Dermis microvascular lymphatic vessel endothelial cell (primary cell): ENCODE results near the gene DNAJC16. TPM values are rescaled to one million over a fixed set of nuclear protein-coding genes. Genes with fewer than 3 reads are reported as not detected.
"Not testable (repeated sequence)": the region's sequence is repeated elsewhere in the genome, so short reads cannot be mapped to it uniquely, and the experiment has no call there.

Source experiments
- DNase-seq, 2 donors: peaks; one replicate each; pipeline versions ENCODE4 v3.0.0 to v3.0.0-alpha.2; 2010; ENCODE audit warnings: low read depth in 2 of 2
- total RNA-seq: library from RNA; depleted of rRNA; stranded (reverse); fragments of >200 nt; gene quantifications from 2 replicates; pipeline ENCODE4 v1.2.1, GENCODE V29; 2014

The DNAJC16 gene
- total RNA-seq: 9.1 and 11.8 TPM in 2 replicates

DNA sequence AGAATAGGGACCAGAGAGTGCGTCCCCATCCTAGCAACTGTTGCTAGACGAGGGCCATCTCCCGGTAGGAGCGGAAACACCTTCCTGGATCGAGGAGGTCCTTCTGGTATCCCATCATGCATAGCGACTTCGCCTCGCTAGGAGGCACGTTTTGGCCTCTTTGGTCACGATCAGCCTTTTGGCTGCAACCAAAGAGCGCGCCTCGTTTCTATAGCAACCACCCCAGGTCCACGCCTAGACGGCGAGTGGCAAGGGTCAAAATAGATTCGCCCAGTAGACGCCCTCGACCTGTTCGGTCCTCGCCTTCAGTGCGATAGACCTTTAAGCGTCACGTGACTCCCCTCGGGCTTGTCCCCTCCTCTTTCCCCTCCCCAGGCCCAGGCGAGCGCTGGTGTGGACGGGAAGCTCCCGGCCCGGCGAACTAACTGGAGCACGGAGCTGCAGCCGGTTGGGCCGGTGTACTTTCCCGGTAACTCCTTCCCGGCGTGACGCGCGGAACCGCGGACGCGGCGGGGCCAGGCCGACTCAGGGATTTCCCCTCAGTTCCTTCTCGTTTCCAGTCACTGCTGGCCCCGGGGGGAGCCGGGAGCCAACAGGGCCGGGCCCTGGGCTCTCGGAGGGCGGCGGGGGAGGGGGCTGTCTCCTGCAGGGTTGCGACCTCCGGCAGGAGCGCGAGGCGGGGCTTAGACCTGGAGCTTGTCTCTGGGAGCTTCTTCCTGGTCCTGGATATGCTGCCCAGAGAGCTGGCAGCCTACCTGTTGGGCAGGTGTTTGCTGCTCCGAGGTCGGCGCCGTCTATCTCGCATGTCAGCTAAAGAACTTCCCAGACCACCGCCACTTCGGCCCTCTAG lies at the start of gene DNAJC16:
Gene DNAJC16 (plus strand): TSS at position 359 of the 850 bp plus-strand sequence. CDS start 2,258 bp downstream, outside the sequence.
- DNase-seq: peak; percentile 100

DNA sequence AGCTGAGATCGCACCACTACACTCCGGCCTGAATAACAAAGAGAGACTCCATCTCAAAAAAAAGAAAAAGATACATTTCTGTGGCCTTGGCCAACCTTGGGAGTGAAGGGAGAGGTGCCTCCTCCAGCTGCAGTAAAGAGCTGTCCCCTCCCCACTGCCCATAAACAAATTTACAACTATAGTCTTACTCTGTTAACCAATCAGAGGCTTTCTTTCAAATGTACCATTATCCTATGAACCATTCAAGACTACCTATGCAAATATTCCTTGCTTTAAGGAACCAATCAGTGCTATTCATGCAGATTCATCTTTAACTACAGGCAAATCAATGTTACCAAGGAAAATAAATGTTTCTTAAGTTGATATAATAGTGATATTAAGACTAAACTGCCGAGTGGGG lies 49.7 kb upstream of the DNAJC16 start:
- no peak for DNase-seq

GRCh38 chr1:15477646-15478212 lies 48.9 kb upstream of the DNAJC16 start:
- DNase-seq: no peak

DNA sequence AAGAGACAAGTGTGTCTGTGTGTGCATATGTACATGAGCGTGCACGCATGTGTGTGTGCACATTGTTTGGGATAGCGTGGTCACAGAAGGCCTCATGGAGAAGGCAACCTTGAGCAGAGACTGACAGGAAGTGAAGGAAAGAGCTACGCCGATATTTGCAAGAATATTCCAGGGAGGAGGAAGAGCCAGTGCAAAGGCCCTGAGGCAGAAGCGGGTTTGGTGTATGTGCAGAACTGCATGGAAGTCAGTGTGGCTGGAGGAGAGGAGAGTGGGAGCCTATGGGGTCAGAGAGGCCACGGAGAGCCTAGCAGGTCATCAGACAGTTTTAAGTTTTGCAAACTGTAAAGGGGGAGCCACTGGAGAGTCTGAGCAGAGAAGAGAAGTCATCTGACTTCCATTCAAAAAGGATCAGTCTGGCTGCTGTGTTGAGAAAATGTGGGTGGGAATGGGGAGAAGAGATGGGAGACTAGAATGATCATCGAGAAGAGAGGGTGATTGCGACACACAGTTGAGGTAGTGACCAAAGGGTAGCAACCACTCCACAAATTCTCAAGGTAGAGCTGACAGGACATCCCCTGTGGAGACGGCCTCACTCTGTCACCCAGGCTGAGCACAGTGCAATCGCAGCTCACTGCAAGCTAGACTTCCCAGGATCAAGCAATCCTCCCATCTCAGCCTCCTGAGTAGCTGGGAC lies 46.8 kb upstream of the DNAJC16 start:
- DNase-seq: no peak

- DNase-seq: not testable (repeated sequence)
Measured at GRCh38 chr1:15482455-15482854, 44.2 kb upstream of the DNAJC16 start.

DNA sequence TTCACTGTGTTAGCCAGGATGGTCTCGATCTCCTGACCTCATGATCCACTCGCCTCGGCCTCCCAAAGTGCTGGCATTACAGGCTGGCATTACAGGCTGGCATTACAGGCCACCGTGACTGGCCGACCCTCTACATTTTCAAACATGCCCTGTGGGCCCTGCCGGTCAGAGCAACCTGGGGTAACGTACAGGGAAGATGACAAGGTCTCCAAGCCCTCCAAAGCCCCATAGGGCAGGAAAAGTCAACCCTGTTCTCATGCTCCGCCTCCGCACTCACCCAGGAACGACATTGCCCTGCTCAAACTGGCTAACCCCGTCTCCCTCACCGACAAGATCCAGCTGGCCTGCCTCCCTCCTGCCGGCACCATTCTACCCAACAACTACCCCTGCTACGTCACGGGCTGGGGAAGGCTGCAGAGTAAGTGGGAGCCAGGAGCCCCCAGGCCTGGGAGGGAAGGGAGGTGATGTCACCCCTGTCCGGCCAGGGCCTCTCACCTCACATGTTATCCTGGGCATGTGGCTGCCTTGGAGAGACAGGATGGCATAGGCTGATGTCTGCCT lies 43.6 kb upstream of the DNAJC16 start:
- not testable (repeated sequence) for DNase-seq

- DNase-seq: no peak
Measured at GRCh38 chr1:15483971-15484370, 42.7 kb upstream of the DNAJC16 start.

GRCh38 chr1:15484443-15484842 lies 42.2 kb upstream of the DNAJC16 start:
- DNase-seq: not testable (repeated sequence)

DNA sequence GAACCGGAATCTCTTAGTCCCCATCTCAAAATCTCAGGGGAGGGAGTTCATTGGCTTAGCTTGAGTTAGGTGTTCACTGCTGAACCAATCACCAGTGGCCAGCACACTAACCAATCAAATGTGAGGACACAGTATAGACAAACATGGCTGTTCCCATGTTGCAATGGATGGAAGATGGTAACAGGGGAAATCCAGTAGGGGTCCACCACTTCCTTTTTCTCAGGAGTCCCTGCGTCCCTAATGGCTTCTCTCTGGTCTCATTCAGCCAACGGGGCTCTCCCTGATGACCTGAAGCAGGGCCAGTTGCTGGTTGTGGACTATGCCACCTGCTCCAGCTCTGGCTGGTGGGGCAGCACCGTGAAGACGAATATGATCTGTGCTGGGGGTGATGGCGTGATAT lies 41.0 kb upstream of the DNAJC16 start:
- no peak for DNase-seq

- not testable (repeated sequence) for DNase-seq
Measured at GRCh38 chr1:15486844-15487610, 39.6 kb upstream of the DNAJC16 start.

- no peak for DNase-seq
Measured at GRCh38 chr1:15488371-15488770, 38.3 kb upstream of the DNAJC16 start.

DNA sequence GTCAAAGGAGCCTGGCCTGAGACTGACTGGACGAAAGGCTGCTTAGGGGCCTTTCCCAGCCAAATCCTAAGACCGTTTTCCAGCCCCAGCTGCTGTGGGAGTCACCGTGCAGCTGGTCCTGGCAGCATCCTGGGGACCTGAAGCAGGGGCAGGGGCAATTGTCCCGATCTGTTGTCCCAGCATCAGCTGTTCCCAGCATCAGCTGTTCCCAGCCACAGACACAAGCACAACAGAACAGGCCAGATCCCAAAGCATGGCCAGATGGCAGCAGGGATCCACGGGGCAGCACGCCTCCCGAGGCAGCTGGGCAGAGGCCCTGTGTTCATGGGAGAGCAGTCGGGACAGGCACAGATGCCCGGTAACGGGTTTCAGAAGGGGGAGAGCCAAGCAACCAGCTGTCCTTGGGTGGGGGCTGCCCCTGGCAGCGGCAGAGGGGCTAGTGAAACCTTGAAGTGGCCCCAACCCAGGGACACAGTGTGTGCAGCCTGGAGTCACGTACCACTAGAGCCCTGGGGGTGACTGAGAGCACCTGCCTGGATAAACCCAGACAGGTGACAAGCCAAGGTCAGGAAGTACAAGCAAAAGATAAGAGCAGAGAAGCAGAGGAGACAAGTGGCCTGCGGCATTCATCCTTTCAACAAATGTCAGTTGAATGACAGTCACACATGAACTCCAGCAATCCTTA lies 37.5 kb upstream of the DNAJC16 start:
- no peak for DNase-seq

DNA sequence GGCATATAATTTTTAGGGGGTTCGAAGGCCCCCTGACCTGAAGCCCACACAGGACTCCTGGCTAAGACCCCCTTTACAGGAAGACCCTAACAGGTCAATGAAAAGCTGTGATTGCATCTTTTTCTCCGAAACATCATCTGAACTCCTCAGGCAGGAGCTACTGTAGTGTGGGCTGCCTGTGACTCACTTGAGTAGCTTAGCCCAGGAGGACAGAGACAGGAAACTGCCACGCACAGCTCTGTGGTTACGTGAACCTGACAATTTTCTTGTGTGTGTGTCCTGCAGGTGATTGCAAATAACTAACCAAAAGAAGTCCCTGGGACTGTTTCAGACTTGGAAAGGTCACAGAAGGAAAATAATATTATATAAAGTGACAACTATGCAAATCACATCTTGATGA lies 35.6 kb upstream of the DNAJC16 start:
- DNase-seq: peak in 1 of 2 donors; percentile 41

DNA sequence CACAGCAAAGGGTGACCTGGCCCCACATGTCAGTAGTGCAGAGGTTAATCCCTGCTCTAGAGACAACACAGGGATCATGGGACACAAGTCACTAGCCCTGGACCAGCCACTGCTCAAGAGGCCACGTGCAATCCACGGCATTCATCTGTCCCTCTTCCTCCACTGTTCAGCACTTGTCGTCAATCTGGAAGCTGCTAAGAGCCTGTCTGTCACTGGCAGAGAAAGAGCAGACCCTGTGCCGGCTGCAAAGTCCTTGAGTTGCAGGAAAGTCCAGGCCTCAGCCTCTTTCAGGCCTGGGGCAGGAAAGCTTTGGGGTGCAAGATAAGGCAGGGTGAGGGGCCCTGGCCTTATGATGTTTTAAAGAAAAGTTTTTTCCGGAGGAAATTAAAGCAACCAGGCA lies 34.1 kb upstream of the DNAJC16 start:
- no peak for DNase-seq

GRCh38 chr1:15493869-15494390 lies 32.7 kb upstream of the DNAJC16 start:
- DNase-seq: peak in 1 of 2 donors; percentile 66

- DNase-seq: no peak
Measured at GRCh38 chr1:15500184-15501178, 26.2 kb upstream of the DNAJC16 start.

GRCh38 chr1:15501208-15502032 lies 25.2 kb upstream of the DNAJC16 start:
- DNase-seq: peak; percentile 35 to 60

DNA sequence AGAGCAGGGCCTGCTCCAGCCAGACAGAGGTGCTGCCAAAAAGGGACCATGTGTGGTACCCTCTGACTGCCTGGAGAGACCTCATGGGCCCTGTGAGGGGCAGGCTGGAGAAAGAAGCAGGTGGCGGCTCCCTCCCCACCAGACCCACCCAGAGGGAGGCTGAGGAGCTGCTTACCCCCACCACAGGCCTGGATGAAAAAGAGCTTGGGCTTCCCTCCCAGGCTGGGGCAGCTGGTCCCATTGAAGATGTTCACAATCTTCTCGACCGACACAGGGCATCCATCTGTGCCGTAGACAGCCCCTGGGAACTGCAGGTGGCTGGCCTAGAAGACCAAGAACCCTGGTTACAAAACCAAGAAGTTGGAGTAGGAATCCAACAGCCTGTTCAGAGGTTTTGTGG lies 22.2 kb upstream of the DNAJC16 start:
- DNase-seq: no peak
